GM18520 (cell line): ENCODE data around the gene MT1HL1.
"Not testable (repeated sequence)": the region's sequence is repeated elsewhere in the genome, so short reads cannot be mapped to it uniquely, and the experiment has no call there.

Source experiments
- ATAC-seq: cut with Tn5 transposase; IDR thresholded peaks from one replicate; pipeline ENCODE4 v1.9.1; 2021; ENCODE audit not compliant: unreplicated experiment

MT1HL1 gene

DNA sequence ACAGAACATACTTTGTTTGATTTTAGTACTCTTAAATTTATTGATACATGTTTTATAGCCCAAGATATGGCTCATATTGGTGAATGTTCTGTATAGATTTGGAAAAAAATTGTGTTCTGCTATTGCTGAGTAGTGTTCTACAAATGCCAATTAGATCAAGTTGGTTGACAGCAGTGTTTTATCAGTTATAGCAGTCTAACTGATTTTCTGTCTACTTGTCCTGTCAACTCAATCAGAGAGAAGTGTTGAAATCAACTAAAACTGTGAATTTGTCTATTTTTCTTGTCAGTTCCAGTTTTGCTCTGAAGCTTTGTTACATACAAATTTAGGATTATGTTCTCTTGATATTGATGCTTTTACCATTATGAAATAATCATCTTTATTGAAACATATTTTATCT lies 14.7 kb upstream of the MT1HL1 start:
- no peak for ATAC-seq

DNA sequence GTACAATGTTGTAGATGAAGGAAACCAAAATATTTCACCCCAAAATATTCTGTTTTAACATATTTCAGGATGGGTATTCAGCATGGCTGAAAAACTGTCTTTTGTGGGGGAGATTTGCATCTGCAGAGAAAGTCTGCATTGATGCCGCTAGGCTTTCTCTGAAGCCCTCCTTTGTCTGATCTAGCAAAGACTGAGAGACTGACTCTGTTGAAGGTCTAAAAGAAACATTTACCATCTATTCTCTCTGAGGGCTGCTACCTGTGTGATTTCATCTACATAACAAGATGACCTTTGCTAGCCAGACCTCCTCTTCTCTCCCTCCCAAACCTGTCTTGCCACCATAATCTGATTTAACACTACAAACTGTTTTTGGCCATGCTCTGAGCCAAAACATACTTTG lies 12.4 kb upstream of the MT1HL1 start:
- no peak for ATAC-seq

DNA sequence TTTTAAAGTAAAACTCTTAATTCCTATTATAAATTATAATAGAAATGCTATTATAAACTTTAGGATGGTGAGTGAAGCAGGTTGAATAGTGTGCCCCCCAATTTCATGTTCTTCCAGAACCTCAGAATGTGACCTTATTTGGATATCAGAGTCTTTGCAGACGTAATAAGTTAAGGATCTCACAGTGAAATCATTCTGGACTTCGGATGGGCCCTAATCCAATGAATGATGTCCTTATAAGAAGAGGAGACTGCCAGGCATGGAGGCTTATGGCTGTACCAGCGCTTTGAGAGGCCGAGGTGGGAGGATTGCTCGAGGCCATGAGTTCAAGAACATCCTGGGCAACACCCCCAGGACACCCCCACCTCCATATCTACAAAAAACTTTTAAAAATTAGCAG lies 9.4 kb upstream of the MT1HL1 start:
- ATAC-seq: no peak

DNA sequence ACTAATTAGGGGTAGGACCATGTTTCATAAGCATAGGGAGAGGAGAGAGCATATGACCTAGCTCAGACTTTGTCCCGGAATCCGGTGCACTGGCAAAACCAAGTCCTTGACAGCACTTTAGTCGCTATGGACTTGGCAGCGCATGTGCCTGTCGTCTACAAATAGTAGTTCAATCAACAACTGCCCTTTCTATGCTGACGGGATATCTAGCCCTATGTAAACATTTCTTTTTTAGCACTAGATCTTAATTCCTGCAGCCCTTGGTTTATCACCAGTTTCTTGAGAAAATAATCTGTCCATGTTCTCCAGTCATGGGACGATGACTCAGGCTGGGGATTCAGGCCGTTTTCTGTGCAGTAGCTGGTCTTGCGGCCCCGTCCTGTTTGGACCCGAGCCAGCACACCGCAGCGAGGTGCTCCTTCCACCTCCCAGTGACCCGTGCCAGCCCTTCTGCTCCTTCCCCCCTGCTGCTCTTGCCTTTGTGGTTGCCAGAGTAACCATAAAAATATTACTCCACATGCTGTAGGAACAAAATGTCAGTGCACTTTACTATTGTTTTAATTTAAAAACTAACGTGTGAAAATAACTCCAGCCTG lies 8.6 kb upstream of the MT1HL1 start:
- ATAC-seq: no peak

DNA sequence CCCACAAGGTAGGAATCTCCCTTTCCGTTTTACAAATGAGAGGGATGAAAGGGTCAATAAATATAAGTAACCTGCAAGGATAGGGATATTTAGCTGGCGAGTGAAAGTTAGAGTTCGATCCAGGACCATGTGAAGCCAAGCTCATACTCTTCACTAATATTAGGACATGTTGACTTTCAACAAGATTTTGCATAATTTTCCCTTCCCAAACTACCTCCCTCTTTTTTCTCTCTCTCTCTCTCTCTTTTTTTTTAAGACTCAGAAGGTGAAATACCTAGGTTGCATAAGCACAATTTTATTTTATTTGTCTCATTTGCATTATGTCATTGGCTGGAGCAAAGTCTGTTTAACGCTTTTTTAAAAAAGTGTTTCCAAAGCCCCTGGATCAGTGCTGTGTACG lies 8.1 kb upstream of the MT1HL1 start:
- ATAC-seq: no peak

DNA sequence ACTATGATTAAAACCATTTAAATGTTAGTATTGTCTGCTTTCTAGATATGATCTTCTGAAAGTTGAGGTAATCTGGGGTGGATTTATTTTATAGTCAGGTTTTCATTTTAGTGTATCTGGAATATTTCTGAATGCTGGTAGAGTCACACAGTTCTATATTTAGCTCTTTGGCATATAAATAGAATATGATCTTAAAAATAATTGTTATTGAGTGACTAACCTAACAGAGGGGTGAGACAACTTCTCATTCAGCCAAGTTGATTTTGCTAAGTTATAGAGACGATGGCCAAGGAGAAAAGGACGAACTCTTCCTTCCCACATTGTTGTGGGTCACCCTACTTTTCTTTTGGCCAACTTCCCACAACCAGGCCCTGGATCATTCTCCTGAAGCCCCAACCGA lies 7.2 kb upstream of the MT1HL1 start:
- ATAC-seq: no peak

DNA sequence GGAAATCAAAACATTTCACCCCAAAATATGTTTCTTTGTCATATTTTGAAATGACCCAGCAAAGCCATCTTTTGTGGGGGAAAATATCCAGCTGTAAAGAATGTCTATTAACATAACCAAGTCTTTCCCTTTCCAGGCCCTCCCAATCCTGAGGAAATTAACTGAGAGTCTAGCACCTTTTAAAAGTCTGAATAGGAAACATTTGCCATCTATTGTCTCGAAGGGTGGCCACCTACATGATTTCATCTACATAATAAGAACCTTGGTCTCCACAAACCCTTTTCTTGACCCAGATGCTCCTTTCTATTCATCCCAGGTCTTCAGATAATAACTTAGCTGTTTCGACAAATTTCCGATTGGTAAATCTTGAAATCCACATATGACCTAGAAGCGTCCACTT lies 5.4 kb upstream of the MT1HL1 start:
- no peak for ATAC-seq

DNA sequence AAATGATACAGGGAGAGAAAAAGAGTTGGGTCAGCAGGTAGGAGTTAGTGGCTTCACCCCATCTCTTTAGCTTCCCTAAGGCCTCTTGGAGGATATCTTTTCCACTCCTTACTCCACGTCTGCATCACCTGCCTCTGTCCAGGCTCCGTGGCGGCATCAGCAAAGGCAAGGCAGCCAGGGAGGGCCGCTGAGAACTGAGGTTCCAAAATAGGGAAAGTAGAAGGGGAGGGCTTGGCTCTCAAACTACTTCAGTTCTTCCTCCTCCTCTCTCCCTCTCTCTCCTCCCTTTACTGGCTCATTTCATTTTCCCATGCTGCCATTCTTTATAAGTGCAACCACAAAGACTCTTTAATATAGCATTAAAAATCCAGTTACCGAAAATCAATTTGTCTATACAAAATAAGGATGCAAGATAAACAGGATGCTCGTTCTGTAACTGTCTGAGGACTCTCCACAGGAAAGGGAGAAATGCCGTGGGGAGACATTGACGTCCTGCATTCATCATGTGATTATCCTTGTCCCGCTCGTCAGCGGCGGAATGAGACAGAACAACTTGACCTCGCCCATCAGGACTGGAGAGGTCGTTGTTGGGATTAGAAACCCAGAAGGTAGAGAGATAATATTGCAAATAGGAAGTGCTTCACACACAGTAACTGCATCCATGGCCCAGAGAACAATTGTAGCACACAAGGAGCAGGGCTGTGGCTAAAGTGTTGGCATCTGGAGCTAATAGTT lies 3.1 kb upstream of the MT1HL1 start:
- ATAC-seq: no peak

DNA sequence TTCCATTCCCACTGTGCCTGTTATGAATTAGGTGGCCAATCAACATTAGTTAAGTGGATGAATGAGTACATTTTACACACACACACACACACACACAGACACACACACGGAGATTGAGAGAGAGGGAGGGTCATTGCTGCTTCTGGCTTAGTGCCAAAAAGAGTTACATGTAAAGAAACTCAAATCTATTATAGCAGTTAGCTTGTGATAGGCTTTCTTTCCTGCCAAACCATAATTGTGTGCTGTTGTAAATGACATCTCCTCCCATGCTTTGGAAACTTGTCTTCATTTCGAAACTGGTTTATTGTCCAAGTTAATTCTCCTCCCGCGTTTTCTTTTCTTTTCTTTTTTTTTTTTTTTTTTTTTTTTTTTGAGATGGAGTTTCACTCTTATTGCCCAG lies 1.4 kb upstream of the MT1HL1 start:
- no peak for ATAC-seq

DNA sequence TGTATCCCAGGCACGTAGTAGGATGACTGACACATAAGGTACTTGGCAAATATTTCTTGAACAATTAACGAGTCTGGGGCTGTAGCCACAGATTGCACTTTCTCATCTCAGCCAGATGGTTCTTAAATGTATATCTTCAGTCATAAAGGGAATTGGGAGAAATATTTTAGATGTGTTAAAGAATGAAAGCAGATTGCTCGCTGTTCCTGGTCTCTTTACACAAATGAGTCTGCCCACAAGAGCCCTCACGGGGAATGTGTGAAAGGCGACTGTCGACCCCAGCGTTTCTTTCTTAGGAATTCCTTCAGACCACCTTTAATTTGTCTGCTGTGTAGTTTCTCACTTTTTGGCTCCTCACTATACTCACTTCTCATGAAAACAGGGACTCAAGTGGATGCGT lies 725 bp downstream of the MT1HL1 start:
- no peak for ATAC-seq

DNA sequence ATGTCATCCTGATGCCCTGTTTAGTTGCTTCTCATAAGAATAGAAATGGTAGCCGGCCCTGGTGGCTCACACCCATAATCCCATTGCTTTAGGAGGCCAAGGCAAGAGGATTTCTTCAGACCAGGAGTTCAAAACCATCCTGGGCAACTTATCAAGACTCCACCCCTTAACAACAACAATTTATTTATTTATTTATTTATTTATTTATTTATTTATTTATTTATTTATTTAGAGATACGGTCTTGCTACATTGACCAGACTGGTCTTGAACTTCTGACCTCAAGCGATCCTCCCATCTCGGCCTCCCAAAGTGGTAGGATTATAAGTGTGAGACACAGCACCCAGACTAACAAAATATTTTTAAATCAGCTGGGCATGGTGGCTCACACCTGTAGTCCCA lies 4.0 kb downstream of the MT1HL1 start:
- no peak for ATAC-seq

DNA sequence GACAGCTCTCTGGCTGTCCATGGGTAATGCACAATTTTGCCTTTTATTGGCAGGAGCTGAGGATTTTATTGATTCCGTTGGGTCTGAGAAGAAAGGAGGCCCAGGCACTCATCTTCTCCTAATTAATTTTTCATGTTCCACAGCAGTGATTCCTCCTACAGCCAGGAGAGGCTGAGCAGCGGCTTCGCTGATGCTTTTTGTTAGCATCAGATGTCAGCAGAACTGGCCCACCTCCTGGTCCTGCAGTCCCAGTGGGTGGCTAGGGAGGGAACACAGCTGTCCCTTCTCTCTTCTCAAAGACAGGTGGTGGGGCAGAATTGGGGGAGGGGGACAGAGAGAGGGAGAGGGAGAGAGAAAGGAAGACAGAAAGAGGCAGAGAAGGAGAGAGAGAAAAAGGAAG lies 5.7 kb downstream of the MT1HL1 start:
- no peak for ATAC-seq

DNA sequence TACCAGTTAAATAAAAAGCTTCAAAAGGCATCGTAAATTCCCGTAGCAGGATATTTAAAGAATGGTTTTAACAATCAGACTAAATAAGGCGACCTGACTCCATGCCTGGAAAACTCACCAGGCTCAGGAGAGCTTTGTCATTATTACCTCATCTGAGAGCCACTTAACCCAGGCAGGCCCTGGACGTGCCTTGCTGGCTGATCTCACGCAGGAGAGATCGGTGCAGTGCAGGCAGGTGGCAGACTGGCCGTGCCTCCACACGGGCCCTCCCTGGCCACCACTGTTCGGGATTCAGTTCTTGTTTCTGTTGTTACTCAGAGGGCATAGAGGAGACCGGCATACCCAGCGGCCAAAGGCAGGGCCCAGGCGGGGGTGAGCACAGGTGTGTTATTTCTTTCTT lies 6.4 kb downstream of the MT1HL1 start:
- ATAC-seq: no peak

DNA sequence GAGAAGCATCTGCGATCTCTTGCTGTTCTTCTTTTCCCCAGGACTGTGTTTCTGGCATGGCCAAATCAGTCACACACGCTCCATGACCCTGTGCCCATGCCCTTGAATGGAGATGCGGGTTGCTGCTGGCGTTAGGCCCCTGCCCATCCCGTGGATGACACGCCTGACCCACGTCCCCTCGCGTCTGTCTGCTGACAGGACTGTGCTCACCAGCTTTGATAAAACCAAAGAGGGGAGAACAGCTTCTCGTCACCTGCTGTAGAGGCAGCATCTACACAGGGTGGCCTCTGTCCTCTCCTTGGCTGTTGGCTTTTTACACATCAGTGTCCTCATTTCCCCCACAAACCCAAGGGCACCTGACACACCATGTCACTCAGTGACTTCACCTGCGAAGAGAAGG lies 6.9 kb downstream of the MT1HL1 start:
- no peak for ATAC-seq

DNA sequence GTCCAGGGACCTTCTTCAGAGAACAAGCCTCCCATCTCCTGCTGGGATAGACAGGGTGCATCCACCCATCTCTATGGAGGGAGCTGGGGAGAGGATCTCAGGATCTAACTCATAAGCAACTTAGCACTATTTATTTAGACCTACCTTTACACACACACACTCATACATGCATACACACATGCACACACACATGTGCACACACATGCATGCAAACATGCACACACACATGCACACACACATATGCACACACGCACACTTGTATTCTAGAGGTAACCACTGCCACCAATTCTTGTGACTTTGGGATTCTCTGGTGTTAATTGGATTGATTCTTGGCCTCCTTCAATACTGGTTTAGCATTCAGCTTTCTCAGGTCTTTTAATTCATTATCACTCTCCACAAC lies 9.8 kb downstream of the MT1HL1 start:
- no peak for ATAC-seq

DNA sequence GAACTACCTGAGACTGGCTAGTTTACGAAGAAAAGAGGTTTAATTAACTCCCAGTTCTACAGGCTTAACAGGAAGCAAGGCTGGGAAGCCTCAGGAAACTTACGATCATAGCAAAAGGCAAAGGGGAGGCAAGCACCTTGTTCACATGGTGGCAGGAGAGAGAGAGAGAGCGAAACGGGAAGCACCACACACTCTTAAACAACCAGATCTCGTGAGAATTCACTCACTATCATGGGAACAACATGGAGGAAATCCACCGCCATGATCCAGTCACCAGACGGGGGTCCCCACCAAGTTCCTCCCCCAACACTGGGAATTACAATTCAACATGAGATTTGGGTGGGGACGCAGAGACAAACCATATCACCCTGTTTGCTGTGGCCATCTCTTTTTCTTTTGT lies 11.8 kb downstream of the MT1HL1 start:
- no peak for ATAC-seq

DNA sequence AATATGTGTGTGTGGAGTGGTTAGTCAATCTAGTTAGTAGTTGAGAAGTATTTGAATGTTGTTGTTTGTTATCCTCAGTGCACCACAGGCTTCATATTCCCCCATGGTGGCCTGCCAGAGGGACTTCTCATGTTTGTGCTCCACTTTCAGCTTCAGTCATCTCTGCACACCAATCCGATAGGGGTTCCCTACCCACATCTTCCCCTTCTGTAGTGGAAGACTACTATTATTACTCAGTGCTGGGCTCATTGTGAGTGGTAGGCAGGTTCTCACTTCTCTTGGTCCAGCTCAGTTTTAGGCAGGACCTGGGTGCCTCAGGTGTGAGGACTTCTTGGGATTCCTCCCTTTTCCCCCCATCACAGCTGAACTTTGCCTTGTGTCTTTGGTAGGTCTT lies 14.2 kb downstream of the MT1HL1 start:
- ATAC-seq: no peak

DNA sequence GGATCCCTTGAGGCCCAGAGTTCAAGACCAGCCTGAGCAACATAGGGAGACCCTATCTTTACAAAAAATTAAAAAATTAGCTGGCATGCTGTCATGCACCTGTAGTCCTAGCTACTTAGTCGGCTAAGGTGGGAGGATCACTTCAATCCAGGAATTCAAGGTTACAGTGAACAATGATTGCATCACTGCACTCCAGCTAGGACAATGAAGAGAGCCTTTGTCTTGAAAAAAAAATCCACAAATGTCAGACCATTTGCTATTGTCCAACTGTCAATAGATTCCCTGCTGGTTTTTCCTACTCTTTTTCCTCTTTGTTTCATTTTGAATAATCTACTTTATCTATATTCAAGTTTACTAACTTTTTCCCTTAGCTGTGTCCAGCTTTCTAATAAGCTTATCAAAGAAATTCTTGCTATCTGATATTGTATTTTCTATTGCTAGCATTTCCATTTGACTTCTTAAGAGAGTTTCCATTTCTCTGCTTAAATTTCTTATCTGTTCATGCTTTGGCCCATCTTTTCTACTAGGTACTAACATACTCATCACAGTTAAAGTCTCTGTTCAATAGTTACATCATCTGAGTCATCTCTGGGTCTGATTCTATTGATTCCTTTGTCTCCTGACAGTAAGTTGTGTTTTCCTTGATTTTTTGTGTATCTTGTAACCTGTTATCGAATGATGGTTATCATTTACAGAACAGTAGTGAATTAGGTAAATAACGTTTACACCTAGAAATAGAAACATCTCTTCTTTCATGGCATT lies 14.8 kb downstream of the MT1HL1 start:
- ATAC-seq: no peak

DNA sequence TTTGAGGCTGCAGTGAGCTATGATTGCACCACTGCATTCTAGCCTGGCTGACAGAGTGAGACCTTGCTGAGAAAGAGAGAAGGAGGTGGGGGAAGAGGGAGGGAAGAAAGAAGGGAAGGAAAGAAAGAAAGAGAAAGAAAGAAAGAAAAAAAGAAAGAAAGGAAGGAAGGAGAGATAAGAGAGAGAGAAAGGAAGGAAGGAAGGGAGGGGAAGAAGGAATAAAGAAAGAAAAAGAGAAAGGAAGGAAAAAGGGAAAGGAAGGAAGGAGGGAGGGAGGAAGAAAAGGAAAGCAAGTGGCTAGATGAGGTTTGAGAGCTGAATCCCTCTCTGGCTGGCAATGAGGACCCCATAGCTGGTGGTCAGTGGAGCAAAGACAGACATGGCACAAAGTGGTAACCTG lies 20.4 kb downstream of the MT1HL1 start:
- ATAC-seq: no peak

DNA sequence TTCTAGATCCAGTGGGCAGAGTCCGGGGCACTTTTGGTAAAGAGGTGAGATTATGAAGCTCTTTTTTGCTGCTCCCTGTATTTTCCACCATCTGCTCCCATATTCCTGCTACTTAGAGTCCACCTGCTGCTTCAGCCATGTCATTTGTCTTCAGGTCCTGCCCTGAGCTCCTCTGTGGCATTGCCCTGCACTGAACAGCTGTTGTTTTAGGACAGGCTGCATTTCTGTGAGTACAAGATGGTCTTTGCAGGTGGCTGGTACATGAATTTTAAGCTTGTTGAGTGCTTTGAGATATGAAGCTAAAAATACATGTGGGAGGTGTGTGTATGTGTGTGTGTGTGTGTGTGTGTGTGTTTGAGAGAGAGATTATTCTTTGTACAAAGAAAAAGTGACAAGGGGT lies 21.9 kb downstream of the MT1HL1 start:
- ATAC-seq: no peak

DNA sequence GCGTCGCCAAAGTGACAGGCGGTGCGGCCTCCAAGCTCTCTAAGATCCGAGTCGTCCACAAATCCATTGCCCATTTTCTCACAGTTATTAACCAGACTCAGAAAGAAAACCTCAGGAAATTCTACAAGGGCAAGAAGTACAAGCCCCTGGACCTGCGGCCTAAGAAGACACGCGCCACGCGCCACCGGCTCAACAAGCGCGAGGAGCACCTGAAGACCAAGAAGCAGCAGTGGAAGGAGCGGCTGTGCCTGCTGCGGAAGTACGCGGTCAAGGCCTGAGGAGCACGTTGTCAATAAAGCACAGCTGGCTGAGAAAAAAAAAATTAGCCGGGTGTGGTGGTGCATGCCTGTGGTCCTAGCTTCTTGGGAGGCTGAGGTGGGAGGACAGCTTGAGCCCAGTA lies 22.8 kb downstream of the MT1HL1 start:
- ATAC-seq: not testable (repeated sequence)

DNA sequence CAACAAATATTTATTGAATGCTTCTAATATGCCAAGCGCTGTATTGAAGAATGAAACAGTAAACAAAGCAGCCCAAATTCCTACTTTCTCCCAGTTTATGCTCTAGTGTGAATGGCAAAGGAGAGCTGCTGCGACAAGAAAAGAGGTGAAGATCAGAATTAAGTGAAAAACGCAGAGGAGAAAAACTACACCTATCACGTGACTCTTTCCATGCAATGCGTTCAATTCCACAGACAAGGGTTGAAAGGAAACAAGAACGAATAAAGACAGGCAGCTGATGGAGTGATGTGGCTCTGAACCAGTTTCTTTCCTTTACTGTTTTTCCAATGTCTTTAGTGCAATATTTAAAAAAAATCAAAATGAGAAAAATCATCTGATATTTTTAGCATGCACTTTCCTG lies 23.6 kb downstream of the MT1HL1 start:
- no peak for ATAC-seq
